BJ (cell line): ENCODE measurements around the gene NCK2. TPM values are rescaled to one million over a fixed set of nuclear protein-coding genes. Genes with fewer than 3 reads are reported as not detected.

ENCODE experiments used
- CTCF ChIA-PET: fragments of 350-600 bp; formaldehyde crosslinking; extraction: SDS; loops from one replicate; lab custom pipeline; 2021; ENCODE audit warnings: antibody characterized with exemption, inconsistent platforms; lab: Yijun Ruan, JAX
- POLR2A ChIA-PET: fragments of 300-600 bp; sonication (Branson Sonifier 250); formaldehyde crosslinking; extraction: SDS; loops from one replicate; lab custom pipeline; 2021; ENCODE audit warnings: antibody characterized with exemption; lab: Charles Lee
- DNase-seq: peaks from one replicate; pipeline ENCODE4 v3.0.0-alpha.2; 2011; ENCODE audit warnings: low read depth
- H3K27me3 ChIP-seq: 2 replicates; pipeline ENCODE4 v1.6.0; 2011; ENCODE audit warnings: low read length; ENCODE audit not compliant: control insufficient read depth, insufficient read depth
- H3K36me3 ChIP-seq: 2 replicates; pipeline ENCODE4 v1.5.1; 2011; ENCODE audit warnings: low read length; ENCODE audit not compliant: control insufficient read depth, insufficient read depth
- H3K4me3 ChIP-seq: 2 replicates; pipeline ENCODE4 v1.5.1; 2011; ENCODE audit warnings: low read depth, mild to moderate bottlenecking, control low read depth, low read length
- CTCF ChIP-seq: IDR thresholded peaks from 2 replicates; pipeline ENCODE4 v1.5.1; 2011; ENCODE audit warnings: low read depth, mild to moderate bottlenecking, control low read depth, inconsistent platforms, low read length, moderate library complexity; ENCODE audit not compliant: insufficient read depth
- polyA plus RNA-seq: library from polyadenylated mRNA; depleted of rRNA; stranded (reverse); fragments of >200 nt; gene quantifications from 2 replicates; pipeline ENCODE4 v1.2.3, GENCODE V29; 2011

NCK2 gene
- polyA plus RNA-seq, 1 experiment: 32.9 TPM

- no peak for TF ChIP-seq CTCF
- CTCF ChIA-PET: no interaction called here
- no peak for DNase-seq
- Histone ChIP-seq H3K4me3 (no peak overlapping the region), H3K27me3 (no peaks in the 10 kb centered on the region; the same call in none of the 2 replicates), H3K36me3 (no peaks in the 10 kb centered on the region)
- POLR2A ChIA-PET: no interaction called here
Measured at GRCh38 chr2:105917226-105917625, 172.5 kb downstream of the NCK2 start.

- no peak for DNase-seq
- Histone ChIP-seq H3K36me3 (no peaks in the 10 kb centered on the region), H3K27me3 (no peaks in the 10 kb centered on the region; the same call in none of the 2 replicates), H3K4me3 (no peak overlapping the region)
- CTCF ChIA-PET: no interaction called here
- POLR2A ChIA-PET: no interaction called here
- TF ChIP-seq CTCF: no peak
Measured at GRCh38 chr2:105917688-105918087, 173.0 kb downstream of the NCK2 start.

GRCh38 chr2:105919191-105919811 is 174.6 kb downstream of the NCK2 start:
- CTCF ChIA-PET: interaction anchor here (0.6 to 2.0 kb wide), 3 partner anchors 10 to 342 kb away, joined by 3 to 5 read pairs (median 5); no protein-coding TSS in a partner anchor
- Histone ChIP-seq H3K4me3 (no peak overlapping the region), H3K27me3 (no peaks in the 10 kb centered on the region; the same call in none of the 2 replicates), H3K36me3 (no peaks in the 10 kb centered on the region)
- DNase-seq: no peak
- TF ChIP-seq CTCF: no peak
- POLR2A ChIA-PET: no interaction called here

GRCh38 chr2:105919826-105920225 is 175.1 kb downstream of the NCK2 start:
- Histone ChIP-seq H3K4me3 (no peak overlapping the region), H3K27me3 (no peaks in the 10 kb centered on the region; the same call in none of the 2 replicates), H3K36me3 (no peaks in the 10 kb centered on the region)
- no peak for DNase-seq
- CTCF ChIA-PET: interaction anchor here (0.6 to 2.0 kb wide), 4 partner anchors 10 to 343 kb away, joined by 3 to 5 read pairs (median 4); no protein-coding TSS in a partner anchor
- POLR2A ChIA-PET: no interaction called here
- peak; percentile 56 for TF ChIP-seq CTCF

GRCh38 chr2:105924271-105924670 is 179.6 kb downstream of the NCK2 start:
- DNase-seq: no peak
- H3K36me3 ChIP-seq: no peaks in the 10 kb centered on the region
- POLR2A ChIA-PET: no interaction called here
- H3K27me3 ChIP-seq: no peaks in the 10 kb centered on the region
- H3K4me3 ChIP-seq: no peak overlapping the region
- CTCF ChIA-PET: interaction anchor here (1.0 kb wide), 1 partner anchor 37 kb away, joined by 3 read pairs; no protein-coding TSS in a partner anchor
- no peak for TF ChIP-seq CTCF
